GM19035 (cell line): ENCODE results near the gene ASTN2.

Experiments used
- ATAC-seq: cut with Tn5 transposase; IDR thresholded peaks from one replicate; pipeline ENCODE4 v1.9.1; 2021; ENCODE audit not compliant: unreplicated experiment

The ASTN2 gene

DNA sequence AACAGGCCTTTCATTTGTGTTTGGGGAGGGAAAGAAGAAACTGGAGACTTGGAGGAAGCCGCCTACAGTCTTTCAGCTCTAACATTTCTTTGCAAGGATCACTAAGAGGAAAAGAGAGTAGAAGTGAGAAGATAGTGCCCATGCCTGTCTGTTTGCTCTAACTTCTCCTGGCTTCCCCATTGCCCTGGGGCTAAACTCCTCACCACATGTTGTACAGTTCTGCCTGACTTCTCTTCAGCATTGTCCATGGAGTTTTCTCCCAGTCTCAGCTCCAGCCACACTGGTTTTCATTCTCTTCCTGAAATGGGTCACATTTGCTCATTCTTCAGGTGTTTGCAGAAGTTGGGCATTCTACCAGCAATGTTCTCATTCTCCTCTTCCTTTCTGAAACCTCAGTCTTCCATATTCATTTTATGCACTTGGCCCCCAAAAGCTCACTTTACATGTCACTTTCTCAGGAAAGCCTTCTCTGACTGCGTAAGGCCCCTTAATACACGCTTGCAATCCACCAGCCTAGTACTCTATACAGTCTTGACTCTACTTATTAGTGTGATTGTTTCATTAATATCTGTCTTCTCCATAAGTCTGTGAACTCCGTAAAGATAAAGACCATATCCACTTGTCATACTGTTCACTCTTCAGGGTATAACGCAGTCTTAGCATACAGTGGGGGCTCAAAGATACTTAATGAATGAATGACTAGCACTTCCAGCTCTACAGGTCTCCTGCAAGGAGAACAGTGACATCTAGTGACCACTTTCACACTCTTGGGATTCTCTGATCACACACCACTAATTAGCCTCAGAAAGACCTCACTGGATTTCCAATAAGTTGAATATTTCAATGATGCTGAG, 768.0 kb downstream of the ASTN2 start:
- no peak for ATAC-seq

DNA sequence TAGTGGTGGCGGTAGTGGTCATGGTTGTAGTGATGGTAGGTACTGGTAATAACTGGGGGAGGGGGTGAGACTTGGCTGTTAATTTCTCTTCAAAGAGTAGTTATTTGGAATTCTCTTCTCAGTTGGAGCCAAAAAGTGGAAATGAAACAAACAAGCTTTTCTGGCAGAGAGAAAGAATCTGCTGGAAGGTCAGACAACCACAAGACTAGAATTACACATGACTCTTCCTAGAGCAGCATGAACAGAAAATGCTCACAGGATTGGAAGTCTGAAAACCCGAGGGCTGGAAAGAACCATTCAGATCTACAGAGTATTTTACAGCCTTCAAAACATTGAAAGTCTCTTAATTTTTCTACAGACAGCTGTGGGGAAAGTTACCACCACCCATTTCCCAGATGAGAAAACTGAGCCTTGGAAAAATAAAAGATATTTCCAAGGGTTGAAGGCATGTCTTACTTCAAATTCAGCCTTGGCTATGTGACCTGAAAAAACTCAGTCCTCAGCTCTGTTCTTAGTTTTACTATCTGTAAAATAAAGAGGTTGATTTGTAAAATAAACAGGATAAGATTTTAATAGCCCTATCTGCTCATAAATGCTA, 770.7 kb downstream of the ASTN2 start:
- no peak for ATAC-seq

GRCh38 chr9:116643691-116644090, 771.2 kb downstream of the ASTN2 start:
- ATAC-seq, result no peak

GRCh38 chr9:116641292-116642059, 773.4 kb downstream of the ASTN2 start:
- ATAC-seq, result no peak

- ATAC-seq, result no peak
These were observed 775.6 kb downstream of the ASTN2 start for GRCh38 chr9:116639251-116639741.

DNA sequence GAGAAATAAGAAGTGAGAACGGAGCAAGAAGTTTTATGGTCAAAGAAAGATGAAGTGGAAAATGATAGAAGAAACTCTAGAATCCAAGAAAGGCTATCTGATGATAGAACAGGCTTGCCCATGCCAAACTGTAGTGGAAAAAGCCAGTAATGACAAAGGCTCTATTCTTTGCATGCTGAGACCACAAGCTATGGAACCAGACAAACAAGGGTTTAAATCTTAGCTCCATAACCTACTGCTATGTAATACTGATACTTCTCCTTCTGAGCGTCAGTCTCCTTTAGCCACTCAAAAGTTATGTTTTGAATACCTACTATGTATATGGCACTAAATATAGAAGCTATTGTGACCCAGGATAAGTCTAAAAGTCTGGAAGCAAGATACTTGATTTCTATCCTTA, 778.9 kb downstream of the ASTN2 start:
- no peak for ATAC-seq

- no peak for ATAC-seq
These were observed 781.6 kb downstream of the ASTN2 start for GRCh38 chr9:116632990-116633838.

- ATAC-seq, result no peak
These were observed 785.2 kb downstream of the ASTN2 start for GRCh38 chr9:116629634-116630033.

GRCh38 chr9:116628716-116629115, 786.1 kb downstream of the ASTN2 start:
- no peak for ATAC-seq

DNA sequence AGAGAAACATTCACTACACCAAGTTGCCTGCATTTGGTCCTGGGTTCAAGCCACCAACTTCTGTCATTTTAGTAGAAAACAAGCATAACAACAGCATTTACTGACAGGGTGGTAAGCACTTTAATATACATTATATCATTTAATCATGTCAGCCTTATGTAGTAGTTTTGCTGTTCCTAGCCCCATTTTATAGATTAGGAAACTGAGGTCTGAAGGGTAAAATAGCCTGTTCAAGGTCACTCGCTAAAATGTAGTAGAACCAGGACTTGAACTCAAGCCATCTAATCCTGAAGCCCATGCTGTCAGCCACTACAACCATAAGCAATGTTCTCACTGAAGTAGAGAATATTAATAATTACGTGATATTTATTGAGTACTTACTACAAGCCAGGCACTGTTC, 787.4 kb downstream of the ASTN2 start:
- ATAC-seq, result no peak

GRCh38 chr9:116626762-116627161, 788.1 kb downstream of the ASTN2 start:
- ATAC-seq, result no peak

DNA sequence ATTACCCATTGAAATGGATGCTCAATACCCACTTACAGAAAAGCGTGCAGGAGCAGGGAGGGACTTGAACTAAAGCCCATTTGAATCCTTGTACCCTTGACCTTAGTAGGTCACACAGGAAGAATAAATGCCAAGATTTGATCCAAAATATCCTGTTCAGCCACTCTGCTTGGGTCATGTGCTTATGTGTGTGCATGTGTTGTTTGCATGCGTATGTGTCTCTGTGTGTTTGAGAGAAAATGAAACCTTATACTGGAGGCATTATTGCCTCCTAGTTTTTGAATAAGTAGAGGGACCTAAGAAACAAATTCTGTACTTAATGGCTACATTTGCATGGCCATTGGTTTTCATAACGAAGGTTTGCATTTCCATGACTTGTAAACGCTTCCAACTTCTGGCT, 791.1 kb downstream of the ASTN2 start:
- ATAC-seq, result no peak

DNA sequence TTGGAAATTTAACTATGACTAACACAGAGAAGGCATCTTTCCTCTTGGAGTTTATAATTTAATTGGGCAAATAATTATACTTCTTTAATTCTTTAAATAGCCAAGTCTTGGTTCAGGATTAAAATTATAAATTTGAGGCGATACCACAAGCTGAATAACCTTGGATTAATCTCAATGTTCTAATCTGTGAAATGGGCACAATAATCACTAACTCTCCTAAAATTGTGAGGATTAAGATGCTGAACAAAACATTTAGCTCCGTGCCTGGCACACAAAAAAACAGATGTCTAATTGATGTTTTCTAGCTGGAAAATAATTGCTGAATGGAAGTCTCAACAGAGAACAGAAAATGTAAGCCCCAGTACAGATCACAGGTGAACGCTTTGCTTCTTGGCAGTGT, 797.5 kb downstream of the ASTN2 start:
- ATAC-seq, result no peak

DNA sequence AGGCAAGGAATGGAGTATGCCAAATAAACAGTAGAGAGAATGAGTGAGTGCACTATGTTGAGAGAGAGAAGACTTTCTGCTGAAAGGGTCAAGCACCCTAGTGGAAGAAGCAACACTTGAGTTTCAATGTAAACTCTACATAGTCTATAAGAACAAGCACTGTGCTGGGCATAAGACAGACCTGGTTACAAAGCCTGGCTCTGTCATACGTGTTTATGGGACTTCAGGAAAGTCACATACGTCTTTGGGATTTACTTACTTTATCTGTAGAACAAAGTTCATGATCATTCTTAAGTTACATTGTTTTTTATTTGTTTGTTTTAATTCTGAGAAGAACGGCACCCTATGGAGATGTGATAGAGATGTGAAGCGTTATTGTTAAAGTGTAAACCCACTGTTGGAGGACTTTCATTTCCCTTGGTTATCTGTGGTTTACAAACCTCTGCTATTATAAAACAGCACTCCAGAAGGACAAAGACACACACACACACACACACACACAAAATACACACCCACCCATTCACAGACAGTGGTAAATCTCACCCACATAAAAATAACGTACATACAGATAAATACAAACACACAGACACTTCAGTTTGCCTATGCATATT, 798.4 kb downstream of the ASTN2 start:
- ATAC-seq, result no peak

DNA sequence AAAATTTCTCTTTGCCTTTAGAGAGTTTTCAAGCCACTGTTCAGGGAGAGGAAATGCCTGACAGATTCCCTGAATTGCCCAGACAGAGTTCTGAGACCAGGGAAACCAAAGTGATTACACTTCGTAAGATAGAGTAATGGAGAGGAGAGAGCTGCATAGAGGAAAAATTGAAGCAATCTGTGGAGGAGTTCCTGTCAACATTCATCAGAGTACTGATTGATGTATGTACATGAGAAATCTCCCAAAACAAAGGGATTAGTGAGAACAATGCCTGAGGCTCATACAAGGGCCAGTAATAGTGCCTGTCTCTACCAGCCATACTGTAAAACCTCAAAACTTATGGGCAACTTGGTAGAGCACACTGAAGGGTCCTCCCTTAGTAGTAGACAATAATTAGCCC, 806.8 kb downstream of the ASTN2 start:
- no peak for ATAC-seq

- no peak for ATAC-seq
These were observed 808.9 kb downstream of the ASTN2 start for GRCh38 chr9:116605904-116606341.

- no peak for ATAC-seq
These were observed 809.8 kb downstream of the ASTN2 start for GRCh38 chr9:116605060-116605459.

DNA sequence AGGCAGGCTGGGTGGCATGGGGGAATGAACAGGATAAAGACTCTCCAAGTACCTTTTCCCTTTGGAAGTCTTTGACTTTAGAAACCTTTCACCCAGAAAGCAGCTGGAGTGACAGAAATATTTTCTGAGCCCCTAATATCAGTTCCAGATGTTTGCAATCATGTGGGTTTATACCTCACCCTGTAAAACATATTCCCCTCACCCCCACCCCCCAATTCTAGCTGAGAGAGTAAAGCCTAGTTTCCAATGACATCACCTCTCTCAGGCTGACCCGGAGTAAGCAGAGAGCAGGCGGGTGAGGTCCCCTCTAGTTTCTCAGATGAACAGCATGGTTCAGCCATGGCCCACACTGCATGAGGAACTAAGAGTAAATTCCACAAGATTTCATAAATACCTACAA, 810.6 kb downstream of the ASTN2 start:
- no peak for ATAC-seq

DNA sequence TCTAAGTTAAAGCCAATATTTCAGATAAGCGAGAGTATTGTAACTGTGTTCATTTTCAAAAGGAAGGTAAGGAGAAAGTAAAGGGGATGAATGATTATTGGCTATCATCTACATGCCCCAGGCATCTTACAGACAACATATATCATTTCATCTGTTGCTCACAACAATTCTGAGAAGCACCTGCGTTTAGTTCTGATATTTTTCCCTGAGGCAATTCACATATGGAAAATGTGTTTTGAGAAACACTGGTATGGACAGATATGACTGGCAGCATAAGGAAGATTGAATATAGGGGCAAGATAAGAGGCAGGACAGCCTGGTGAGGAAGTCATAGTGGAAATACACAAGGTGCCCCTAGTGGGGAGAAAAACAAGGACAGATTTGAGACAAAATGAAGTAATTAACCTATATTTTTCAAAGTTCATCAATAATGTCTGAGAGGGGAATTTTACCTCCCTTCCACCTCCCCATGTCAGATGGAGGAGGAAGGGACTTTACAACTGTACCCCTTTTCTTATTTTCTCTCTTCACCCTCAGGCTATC, 815.4 kb downstream of the ASTN2 start:
- no peak for ATAC-seq

DNA sequence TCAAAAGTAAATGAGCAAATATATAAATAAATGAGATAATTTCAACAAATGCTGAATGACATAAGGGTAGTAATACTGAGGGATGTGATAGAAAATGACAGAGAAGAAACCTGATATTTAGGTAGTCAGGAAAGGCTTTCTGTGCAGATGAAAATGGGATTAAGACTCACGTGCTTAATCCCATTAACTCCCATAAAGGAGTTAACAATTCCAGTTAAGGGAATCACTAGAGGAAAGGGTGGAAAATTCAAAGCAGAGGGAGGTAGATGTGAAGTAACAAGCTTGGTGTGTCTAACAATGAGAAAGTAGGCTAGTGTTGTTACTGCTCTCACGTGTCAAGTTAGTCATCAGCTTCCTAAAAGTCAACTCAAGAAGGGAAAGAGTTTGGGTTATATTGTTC, 818.2 kb downstream of the ASTN2 start:
- ATAC-seq, result no peak
